Smooth muscle cell of the brain vasculature (primary cell): ENCODE measurements around the gene ASB11.
"Not testable (repeated sequence)": the region's sequence is repeated elsewhere in the genome, so short reads cannot be mapped to it uniquely, and the experiment has no call there.

Source experiments
- DNase-seq: peaks from one replicate; pipeline ENCODE4 v3.0.0-alpha.2; 2012; ENCODE audit warnings: low read depth, low spot score

ASB11 gene

GRCh38 chrX:15310117-15310516 lies 5.3 kb downstream of the ASB11 start:
- DNase-seq: no peak

GRCh38 chrX:15305899-15306298 lies 9.5 kb downstream of the ASB11 start:
- DNase-seq: not testable (repeated sequence)

- no peak for DNase-seq
Measured at GRCh38 chrX:15301924-15302323, 13.5 kb downstream of the ASB11 start.

GRCh38 chrX:15299941-15300851 lies 15.2 kb downstream of the ASB11 start:
- DNase-seq: no peak

- no peak for DNase-seq
Measured at GRCh38 chrX:15298780-15299179, 16.7 kb downstream of the ASB11 start.

DNA sequence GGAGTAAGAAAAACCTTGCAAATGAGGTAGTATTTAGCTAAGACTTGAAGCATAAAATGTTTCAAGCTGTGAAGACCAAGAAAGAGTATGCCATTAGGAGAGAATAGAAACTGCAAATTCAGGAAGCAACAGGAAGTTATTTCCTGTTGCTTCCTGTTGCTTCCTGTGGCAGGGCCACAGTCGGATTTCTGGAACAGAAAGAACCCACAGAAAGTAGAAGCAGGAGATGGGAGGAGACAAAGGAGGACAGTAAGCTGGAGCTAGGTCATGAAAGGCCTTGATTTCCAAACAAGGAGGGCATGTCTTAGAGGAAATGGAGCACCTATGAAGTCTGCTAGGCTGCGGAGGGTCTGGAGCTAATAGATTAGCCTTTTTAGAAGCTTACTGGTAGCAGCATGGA lies 17.2 kb downstream of the ASB11 start:
- DNase-seq: no peak

DNA sequence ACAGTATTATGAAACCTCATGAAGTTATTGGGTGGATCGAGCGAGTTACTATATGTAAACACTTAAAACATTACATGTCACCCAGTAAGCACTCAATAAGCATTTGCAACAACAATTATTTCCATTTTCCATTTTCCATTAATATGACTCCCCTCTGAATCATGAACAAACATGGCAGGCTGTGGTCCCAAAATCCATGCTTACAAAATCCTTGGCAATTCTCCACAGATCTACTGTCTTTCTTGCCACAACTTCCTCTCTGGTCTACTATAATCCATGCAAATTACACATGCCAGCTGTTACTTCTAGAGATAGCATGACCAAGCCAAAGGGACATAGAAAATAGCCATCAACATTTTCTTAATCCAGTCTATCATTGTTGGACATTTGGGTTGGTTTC lies 22.0 kb downstream of the ASB11 start:
- DNase-seq: no peak

GRCh38 chrX:15292861-15293260 lies 22.6 kb downstream of the ASB11 start:
- DNase-seq: no peak

- no peak for DNase-seq
Measured at GRCh38 chrX:15277604-15278003, 37.8 kb downstream of the ASB11 start.

DNA sequence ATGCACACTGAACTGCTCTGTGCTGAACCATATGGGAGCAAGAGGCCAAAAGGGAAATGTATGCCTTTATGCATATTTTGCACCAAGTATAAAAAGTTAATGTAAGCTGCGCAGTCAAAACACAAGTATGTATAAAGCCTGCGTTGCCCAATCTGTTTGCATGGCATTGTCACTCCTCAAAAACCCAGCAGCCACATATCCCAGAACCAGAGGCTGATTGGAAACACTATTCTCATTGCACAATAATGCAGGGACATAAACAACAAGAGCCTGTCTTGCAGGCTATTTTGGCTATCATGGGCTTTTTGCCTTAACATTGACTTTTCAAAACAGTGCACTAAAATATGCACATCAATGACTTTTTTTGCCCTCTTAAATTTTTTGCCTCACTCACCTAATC lies 40.5 kb downstream of the ASB11 start:
- no peak for DNase-seq

DNA sequence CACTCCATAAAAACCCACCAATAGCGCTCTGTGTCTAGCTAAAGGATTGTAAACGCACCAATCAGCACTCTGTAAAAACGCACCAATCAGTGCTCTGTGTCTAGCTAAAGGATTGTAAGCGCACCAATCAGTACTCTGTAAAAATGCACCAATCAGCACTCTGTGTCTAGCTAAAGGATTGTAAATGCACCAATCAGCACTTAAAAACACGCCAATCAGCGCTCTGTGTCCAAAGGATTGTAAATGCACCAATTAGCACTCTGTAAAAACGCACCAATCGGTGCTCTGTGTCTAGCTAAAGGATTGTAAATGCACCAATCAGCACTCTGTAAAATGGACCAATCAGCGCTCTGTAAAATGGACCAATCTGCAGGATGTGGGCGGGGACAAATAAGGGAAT lies 42.2 kb downstream of the ASB11 start:
- not testable (repeated sequence) for DNase-seq

GRCh38 chrX:15271757-15272156 lies 43.7 kb downstream of the ASB11 start:
- no peak for DNase-seq

- peak; percentile 12 for DNase-seq
Measured at GRCh38 chrX:15269618-15270521, 45.6 kb downstream of the ASB11 start, which contains the start of gene ASB9. TSS of gene ASB9 (minus strand) at chrX:15270083. CDS start at chrX:15269874, 209 bp downstream.

DNA sequence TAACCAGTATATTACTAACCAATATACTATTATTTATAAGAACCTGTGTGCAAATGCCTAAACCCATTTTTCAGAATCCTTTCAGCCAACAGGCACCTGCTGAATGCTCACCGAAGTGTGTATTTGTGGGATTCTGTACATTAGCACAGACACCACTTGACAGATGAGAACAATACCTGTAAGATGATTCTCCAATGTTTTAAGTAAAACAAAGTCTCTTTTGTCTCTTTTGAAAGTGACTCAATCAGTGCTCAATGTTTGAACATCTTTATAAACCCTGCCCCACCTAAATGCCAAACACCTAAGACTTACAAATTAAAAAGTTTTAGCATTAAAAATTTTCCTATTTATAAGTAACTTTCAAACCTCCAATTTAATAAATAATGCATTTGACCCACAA lies 46.3 kb downstream of the ASB11 start:
- no peak for DNase-seq

GRCh38 chrX:15254852-15255251 lies 60.6 kb downstream of the ASB11 start:
- no peak for DNase-seq

- no peak for DNase-seq
Measured at GRCh38 chrX:15245896-15246295, 69.5 kb downstream of the ASB11 start.

DNA sequence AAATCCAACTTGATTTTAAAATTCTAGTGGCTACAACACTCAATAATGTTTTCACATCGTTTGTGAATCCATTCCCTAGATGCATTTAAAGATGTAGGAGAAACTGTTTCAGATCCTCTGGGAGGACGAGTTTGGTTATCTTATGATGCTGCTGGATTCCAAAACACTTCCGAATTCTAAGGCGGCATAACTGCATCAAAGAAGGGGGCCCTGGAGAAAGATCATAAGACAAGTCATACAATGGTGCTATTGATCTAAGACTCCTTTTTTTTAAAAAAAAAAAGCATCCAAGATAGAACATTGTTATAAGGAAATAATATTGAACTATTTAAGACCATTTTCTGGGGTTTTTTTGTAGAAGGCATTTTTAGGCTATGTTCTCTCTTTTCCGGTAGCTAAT lies 71.0 kb downstream of the ASB11 start:
- DNase-seq: no peak

- DNase-seq: no peak
Measured at GRCh38 chrX:15242899-15243555, 72.4 kb downstream of the ASB11 start.

GRCh38 chrX:15241301-15241700 lies 74.1 kb downstream of the ASB11 start:
- DNase-seq: no peak

- DNase-seq: no peak
Measured at GRCh38 chrX:15240414-15240813, 75.0 kb downstream of the ASB11 start.

DNA sequence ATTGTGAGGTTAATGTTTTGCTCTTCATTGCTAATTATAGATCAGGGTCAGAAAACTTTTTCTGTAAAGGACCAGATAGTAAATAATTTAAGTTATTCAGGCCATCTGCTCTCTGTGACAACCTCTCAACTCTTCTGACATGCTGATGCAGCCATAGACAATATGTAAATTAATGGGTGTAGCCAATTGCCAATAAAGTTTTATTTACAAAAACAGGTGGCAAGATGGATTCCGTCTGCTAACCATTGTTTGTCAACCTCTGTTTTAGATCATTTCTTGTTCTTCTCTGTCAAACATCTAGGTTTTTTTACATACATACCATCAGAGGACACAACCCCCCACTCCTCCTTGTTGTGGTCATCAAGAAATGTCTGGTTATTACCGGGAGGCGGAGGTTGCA lies 79.3 kb downstream of the ASB11 start:
- no peak for DNase-seq

GRCh38 chrX:15235001-15235400 lies 80.4 kb downstream of the ASB11 start:
- no peak for DNase-seq
